GM12875 (cell line): ENCODE measurements around the gene PDE8B.

Source experiments
- H3K4me3 ChIP-seq: one replicate; pipeline ENCODE4 v1.5.1; 2011; ENCODE audit warnings: low read depth, low read length, control low read depth
- TF ChIP-seq, protein P1 (sequence below): IDR thresholded peaks from 2 replicates; pipeline ENCODE4 v1.5.1; 2011; ENCODE audit warnings: low read depth, mild to moderate bottlenecking, control low read depth, inconsistent platforms, low read length, moderate library complexity, borderline replicate concordance; ENCODE audit not compliant: insufficient read depth

The PDE8B gene

GRCh38 chr5:77425998-77426659, 215.6 kb downstream of the PDE8B start:
- TF ChIP-seq, protein P1, sequence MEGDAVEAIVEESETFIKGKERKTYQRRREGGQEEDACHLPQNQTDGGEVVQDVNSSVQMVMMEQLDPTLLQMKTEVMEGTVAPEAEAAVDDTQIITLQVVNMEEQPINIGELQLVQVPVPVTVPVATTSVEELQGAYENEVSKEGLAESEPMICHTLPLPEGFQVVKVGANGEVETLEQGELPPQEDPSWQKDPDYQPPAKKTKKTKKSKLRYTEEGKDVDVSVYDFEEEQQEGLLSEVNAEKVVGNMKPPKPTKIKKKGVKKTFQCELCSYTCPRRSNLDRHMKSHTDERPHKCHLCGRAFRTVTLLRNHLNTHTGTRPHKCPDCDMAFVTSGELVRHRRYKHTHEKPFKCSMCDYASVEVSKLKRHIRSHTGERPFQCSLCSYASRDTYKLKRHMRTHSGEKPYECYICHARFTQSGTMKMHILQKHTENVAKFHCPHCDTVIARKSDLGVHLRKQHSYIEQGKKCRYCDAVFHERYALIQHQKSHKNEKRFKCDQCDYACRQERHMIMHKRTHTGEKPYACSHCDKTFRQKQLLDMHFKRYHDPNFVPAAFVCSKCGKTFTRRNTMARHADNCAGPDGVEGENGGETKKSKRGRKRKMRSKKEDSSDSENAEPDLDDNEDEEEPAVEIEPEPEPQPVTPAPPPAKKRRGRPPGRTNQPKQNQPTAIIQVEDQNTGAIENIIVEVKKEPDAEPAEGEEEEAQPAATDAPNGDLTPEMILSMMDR: no peak
- no peak overlapping the region for H3K4me3 ChIP-seq

GRCh38 chr5:77426670-77427069, 216.2 kb downstream of the PDE8B start:
- TF ChIP-seq, protein P1: no peak
- no peak overlapping the region for H3K4me3 ChIP-seq

DNA sequence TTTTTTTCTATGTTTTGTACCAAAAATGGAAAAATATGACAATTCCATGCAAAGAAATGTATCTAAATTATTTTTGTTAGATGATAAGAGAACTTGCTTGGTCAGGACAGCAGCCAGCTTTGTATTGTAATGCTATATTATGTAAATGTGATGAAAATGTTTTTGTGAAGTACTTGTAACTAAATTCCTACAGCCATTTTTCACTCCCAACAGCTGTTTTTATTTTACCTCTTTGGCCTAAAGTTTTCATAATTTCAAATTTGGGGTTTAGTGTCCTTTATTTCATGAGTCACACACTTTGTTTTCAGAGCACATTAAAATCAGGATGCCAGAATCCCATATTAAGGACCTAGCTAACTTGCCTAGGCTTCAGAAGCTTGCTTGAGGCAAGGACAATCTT, 217.5 kb downstream of the PDE8B start:
- H3K4me3 ChIP-seq: no peak overlapping the region
- TF ChIP-seq, protein P1: no peak

- H3K4me3 ChIP-seq: no peak overlapping the region
- TF ChIP-seq, protein P1: no peak
Observed at GRCh38 chr5:77428526-77428925, 218.0 kb downstream of the PDE8B start.

GRCh38 chr5:77430726-77431125, 220.2 kb downstream of the PDE8B start:
- no peak overlapping the region for H3K4me3 ChIP-seq
- TF ChIP-seq, protein P1: no peak

DNA sequence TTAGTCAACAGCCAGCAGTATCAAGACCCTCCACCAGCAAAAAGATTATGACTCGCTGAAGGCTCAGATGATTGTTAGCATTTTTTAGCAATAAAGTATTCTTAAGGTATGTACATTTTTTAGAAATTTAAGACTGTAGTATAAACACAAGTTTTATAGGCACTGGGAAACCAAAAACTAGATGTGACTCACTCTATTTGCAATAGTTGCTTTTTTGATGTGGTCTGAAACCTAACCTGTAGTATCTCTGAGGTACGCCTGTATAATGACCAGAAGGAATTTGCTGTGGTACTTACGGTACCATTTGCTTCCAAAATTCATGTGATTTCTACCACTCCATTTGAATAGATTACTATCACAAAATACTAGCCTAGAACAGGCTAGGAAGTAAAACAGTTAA, 220.8 kb downstream of the PDE8B start:
- TF ChIP-seq, protein P1: no peak
- no peak overlapping the region for H3K4me3 ChIP-seq

DNA sequence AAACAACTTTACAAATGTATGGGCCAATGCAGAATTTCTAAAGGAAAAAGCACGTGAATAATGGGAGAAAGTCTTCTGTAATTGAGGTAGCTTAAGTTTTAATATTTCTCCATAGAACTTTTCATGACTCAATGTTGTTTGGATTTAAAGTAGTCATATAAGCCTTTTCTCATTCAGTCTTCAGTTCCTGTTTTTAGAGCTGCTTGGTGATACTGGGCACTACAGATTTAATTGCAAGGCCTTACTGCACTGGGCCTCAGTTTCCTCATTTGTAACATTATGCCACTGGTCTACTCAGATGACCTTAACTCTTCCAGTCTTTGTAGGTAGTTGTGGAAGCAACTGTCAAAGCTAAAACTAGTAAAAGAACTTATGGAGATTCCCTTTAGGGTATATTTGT, 221.2 kb downstream of the PDE8B start:
- TF ChIP-seq, protein P1: no peak
- H3K4me3 ChIP-seq: no peak overlapping the region
